Caco-2 (cell line): Measurements from ENCODE around the gene SEMA4D. TPM values are rescaled to one million over a fixed set of nuclear protein-coding genes. Genes with fewer than 3 reads are reported as not detected.

Source experiments
- BruUV-seq: library from RNA; stranded (reverse); fragments of 400-500 nt; replicated peaks from 2 replicates; lab custom pipeline; 2021; lab: Mats Ljungman, UMichigan
- CTCF ChIA-PET: fragments of 300-600 bp; sonication (Branson Sonifier 250); formaldehyde crosslinking; loops from one replicate; lab custom pipeline; 2022; ENCODE audit warnings: antibody characterized with exemption; lab: Charles Lee
- POLR2A ChIA-PET: fragments of 300-600 bp; sonication (Branson Sonifier 250); formaldehyde crosslinking; loops from one replicate; lab custom pipeline; 2022; ENCODE audit warnings: antibody characterized with exemption; lab: Charles Lee
- DNase-seq, 2 experiments: peaks; one replicate each; pipeline versions ENCODE4 v3.0.0 to v3.0.0-alpha.2; 2020 to 2022
- H3K27me3 ChIP-seq: replicated peaks from 2 replicates; pipeline ENCODE4 v1.6.0; 2011; ENCODE audit warnings: low read length; ENCODE audit not compliant: control insufficient read depth, insufficient read depth
- H3K36me3 ChIP-seq: 2 replicates; pipeline ENCODE4 v1.5.1; 2011; ENCODE audit warnings: low read length; ENCODE audit not compliant: control insufficient read depth, insufficient read depth
- H3K4me1 ChIP-seq: fragments of 250-450 bp; sonication (Bioruptor Pico); 2 replicates; pipeline ENCODE4 v1.5.1; 2020; ENCODE audit warnings: mild to moderate bottlenecking
- H3K4me3 ChIP-seq: 2 replicates; pipeline ENCODE4 v1.5.1; 2011; ENCODE audit warnings: low read depth, mild to moderate bottlenecking, control low read depth, low read length
- H3K9me3 ChIP-seq: fragments of 250-450 bp; sonication (Bioruptor Pico); 2 replicates; pipeline ENCODE4 v1.5.1; 2020; ENCODE audit warnings: mild to moderate bottlenecking, moderate library complexity
- H3K27ac Mint-ChIP-seq: one replicate; pipeline ENCODE4 v1.8.0; 2022; ENCODE audit warnings: mixed read lengths; ENCODE audit not compliant: unreplicated experiment
- H3K27me3 Mint-ChIP-seq: one replicate; pipeline ENCODE4 v1.8.0; 2022; ENCODE audit warnings: mixed read lengths; ENCODE audit not compliant: insufficient read depth, unreplicated experiment
- H3K36me3 Mint-ChIP-seq: one replicate; pipeline ENCODE4 v1.8.0; 2022; ENCODE audit warnings: mild to moderate bottlenecking, mixed read lengths; ENCODE audit not compliant: insufficient read depth, unreplicated experiment
- H3K4me1 Mint-ChIP-seq: one replicate; pipeline ENCODE4 v1.8.0; 2022; ENCODE audit warnings: low read depth, mixed read lengths; ENCODE audit not compliant: unreplicated experiment
- H3K4me3 Mint-ChIP-seq: one replicate; pipeline ENCODE4 v1.8.0; 2022; ENCODE audit warnings: mild to moderate bottlenecking, moderate library complexity, mixed read lengths; ENCODE audit not compliant: unreplicated experiment
- H3K9me3 Mint-ChIP-seq: one replicate; pipeline ENCODE4 v1.8.0; 2022; ENCODE audit warnings: mixed read lengths; ENCODE audit not compliant: unreplicated experiment
- intact Hi-C: fragments of 100-400 bp; cut with micrococcal nuclease; formaldehyde crosslinking; loops from one replicate; pipeline ENCODE4 v1.10.0; 2022; ENCODE audit not compliant: unreplicated experiment
- total RNA-seq: library from RNA; stranded (reverse); gene quantifications from 2 replicates; pipeline ENCODE4 v1.2.3, GENCODE V29; 2022
- TF ChIP-seq, protein P1 (sequence below), 2 experiments: fragments of 200-600 bp in 1 of 2; IDR thresholded peaks; 1 replicate in 1 of 2; 2 replicates in 1 of 2; pipeline versions ENCODE4 v1.5.1 to v1.8.0; 2011 to 2022; ENCODE audit warnings: antibody characterized with exemption in 1 of 2, control low read depth in 1 of 2, inconsistent platforms in 1 of 2, low read depth in 1 of 2, low read length in 1 of 2, mild to moderate bottlenecking in 1 of 2, moderate library complexity in 1 of 2; ENCODE audit not compliant: insufficient read depth in 1 of 2, severe bottlenecking in 1 of 2, unreplicated experiment in 1 of 2

The SEMA4D gene
- total RNA-seq, 1 experiment from 2014 or later = 17.1 TPM

DNA sequence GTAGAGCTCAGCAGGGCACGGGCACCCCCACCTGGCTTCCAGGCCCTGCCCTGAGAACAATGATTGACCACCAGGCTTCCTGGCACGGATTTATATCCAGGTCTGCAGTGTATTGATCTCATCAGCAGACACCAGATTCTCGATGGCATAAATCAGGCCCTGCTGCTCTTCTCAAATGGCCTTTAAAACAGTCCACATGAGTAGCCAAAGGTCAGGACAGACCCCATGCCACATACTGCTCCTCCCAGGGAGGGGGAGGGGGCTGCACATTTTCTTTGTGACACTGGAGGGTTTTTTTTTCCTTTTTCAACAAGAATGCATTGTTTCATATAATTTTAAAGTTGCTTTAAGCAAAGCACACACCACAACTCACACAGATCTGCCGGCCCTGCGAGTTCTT lies 85.4 kb downstream of the SEMA4D start:
- no peaks in the 10 kb centered on the region for H3K27me3 ChIP-seq
- no peak overlapping the region for H3K27ac Mint-ChIP-seq
- no TSS peak for BruUV-seq

DNA sequence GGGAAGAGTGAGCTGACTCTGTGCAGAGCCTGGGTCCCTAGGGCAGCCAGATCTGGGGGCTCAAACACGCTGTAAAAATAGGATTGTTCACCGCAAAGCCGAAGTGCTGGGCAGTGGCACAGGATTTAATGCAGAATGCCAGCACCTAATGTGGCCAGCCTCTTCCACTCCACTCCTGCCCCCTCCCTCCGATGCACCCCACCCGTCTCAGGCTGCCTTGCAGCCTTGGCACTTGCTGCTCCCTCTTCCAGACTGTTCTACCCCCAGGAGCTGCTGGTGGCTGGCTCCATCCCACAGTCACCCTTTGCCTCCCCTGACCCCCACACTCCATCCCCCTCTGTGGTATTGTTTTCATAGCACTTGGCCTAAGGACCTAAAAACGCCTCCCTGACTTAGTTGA lies 86.2 kb downstream of the SEMA4D start:
- H3K4me1 ChIP-seq = no peaks in the 10 kb centered on the region
- POLR2A ChIA-PET = no interaction called here
- H3K9me3 Mint-ChIP-seq = no peaks in the 10 kb centered on the region
- H3K27me3 Mint-ChIP-seq = no peaks in the 10 kb centered on the region
- H3K9me3 ChIP-seq = no peaks in the 10 kb centered on the region
- no peaks in the 10 kb centered on the region for H3K36me3 Mint-ChIP-seq
- no peaks in the 10 kb centered on the region for H3K36me3 ChIP-seq
- intact Hi-C loops = no loop called here
- no peak overlapping the region for H3K4me3 ChIP-seq
- no peak overlapping the region for H3K27ac Mint-ChIP-seq
- CTCF ChIA-PET = no interaction called here
- H3K4me1 Mint-ChIP-seq = no peaks in the 10 kb centered on the region
- TF ChIP-seq, protein P1, sequence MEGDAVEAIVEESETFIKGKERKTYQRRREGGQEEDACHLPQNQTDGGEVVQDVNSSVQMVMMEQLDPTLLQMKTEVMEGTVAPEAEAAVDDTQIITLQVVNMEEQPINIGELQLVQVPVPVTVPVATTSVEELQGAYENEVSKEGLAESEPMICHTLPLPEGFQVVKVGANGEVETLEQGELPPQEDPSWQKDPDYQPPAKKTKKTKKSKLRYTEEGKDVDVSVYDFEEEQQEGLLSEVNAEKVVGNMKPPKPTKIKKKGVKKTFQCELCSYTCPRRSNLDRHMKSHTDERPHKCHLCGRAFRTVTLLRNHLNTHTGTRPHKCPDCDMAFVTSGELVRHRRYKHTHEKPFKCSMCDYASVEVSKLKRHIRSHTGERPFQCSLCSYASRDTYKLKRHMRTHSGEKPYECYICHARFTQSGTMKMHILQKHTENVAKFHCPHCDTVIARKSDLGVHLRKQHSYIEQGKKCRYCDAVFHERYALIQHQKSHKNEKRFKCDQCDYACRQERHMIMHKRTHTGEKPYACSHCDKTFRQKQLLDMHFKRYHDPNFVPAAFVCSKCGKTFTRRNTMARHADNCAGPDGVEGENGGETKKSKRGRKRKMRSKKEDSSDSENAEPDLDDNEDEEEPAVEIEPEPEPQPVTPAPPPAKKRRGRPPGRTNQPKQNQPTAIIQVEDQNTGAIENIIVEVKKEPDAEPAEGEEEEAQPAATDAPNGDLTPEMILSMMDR (IDR thresholded peaks at IDR 0.05; ENCODE audit: insufficient read depth in 1 of 2, low read depth in 1 of 2, low read length in 1 of 2, severe bottlenecking in 1 of 2, unreplicated experiment in 1 of 2) = no peak
- no peak overlapping the region for H3K4me3 Mint-ChIP-seq
- H3K27me3 ChIP-seq = no peaks in the 10 kb centered on the region
- DNase-seq = no peak
- no TSS peak for BruUV-seq

More for the DNA sequence above, 85.4 kb downstream of the SEMA4D start:
- ChIA-PET POLR2A (no interaction called here), CTCF (no interaction called here)
- no peak for DNase-seq
- H3K9me3 ChIP-seq = no peaks in the 10 kb centered on the region
- no peaks in the 10 kb centered on the region for H3K36me3 ChIP-seq
- Mint-ChIP-seq H3K4me3 (no peak overlapping the region), H3K9me3 (no peaks in the 10 kb centered on the region), H3K36me3 (no peaks in the 10 kb centered on the region), H3K4me1 (no peaks in the 10 kb centered on the region), H3K27me3 (no peaks in the 10 kb centered on the region)
- intact Hi-C loops = no loop called here
- H3K4me1 ChIP-seq = no peaks in the 10 kb centered on the region
- H3K4me3 ChIP-seq = no peak overlapping the region
- TF ChIP-seq, protein P1 (IDR thresholded peaks at IDR 0.05; ENCODE audit: insufficient read depth in 1 of 2, low read depth in 1 of 2, low read length in 1 of 2, severe bottlenecking in 1 of 2, unreplicated experiment in 1 of 2) = no peak

DNA sequence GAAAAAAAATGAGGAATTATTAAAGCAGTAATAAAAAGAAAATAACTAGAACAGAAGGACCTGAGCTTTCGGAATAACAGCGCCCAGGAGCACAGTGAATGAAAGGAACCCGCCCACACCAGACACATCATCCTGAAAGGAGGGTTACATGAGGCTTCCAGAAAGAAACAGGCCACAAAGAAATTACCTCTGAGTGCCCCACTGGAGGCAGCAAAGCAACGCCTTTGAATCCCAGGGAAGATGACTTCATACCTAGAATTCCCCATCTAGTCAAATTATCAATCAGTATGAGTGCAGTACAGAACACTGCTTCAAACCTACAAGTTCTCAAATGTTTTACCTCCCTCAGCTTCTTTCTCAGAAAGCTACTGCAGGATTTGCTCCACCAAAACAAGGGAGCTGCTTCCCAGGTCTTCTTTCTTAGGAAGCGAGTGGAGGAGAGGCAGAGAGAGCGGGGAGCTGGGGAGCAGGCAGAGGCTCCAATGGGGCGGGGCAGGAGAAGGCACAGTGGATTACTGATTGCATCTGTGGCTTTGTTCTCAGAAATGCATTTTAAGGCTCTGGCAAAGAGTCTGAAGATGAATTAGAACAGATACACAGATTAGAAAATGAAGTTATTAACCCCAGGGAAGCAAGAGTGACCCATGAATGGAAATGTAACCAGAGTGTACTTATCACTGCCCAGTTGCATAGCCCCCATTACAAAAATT lies 87.1 kb downstream of the SEMA4D start:
- Mint-ChIP-seq H3K9me3 (no peaks in the 10 kb centered on the region), H3K27me3 (no peaks in the 10 kb centered on the region), H3K36me3 (no peaks in the 10 kb centered on the region), H3K4me3 (no peak overlapping the region), H3K4me1 (no peaks in the 10 kb centered on the region), H3K27ac (no peak overlapping the region)
- Histone ChIP-seq H3K9me3 (no peaks in the 10 kb centered on the region), H3K36me3 (no peaks in the 10 kb centered on the region), H3K4me3 (no peak overlapping the region), H3K4me1 (no peaks in the 10 kb centered on the region), H3K27me3 (no peaks in the 10 kb centered on the region)
- ChIA-PET CTCF (interaction anchor here (0.8 kb wide), 1 partner anchor 138 kb away, joined by 3 read pairs; no protein-coding TSS in a partner anchor), POLR2A (no interaction called here)
- intact Hi-C loops = no loop called here
- no peak for DNase-seq
- no TSS peak for BruUV-seq
- TF ChIP-seq, protein P1 (IDR thresholded peaks at IDR 0.05; ENCODE audit: insufficient read depth in 1 of 2, low read depth in 1 of 2, low read length in 1 of 2, severe bottlenecking in 1 of 2, unreplicated experiment in 1 of 2) = no peak
